CD4-positive, alpha-beta memory T cell (primary cell): ENCODE measurements around the gene DNMT3A. TPM values are rescaled to one million over a fixed set of nuclear protein-coding genes. Genes with fewer than 3 reads are reported as not detected.

ENCODE experiments used
- CTCF ChIA-PET: fragments of 350-600 bp; sonication (Branson Sonifier 250); formaldehyde crosslinking; loops from one replicate; lab custom pipeline; 2021; ENCODE audit warnings: inconsistent platforms; ENCODE audit not compliant: partially characterized antibody; lab: Charles Lee
- POLR2A ChIA-PET: fragments of 350-600 bp; sonication (Branson Sonifier 250); formaldehyde crosslinking; loops from one replicate; lab custom pipeline; 2021; ENCODE audit not compliant: partially characterized antibody; lab: Charles Lee
- DNase-seq, 5 donors: peaks; one replicate each; pipeline versions ENCODE4 v3.0.0 to v3.0.0-alpha.2; 2020 to 2022; ENCODE audit warnings: mixed read lengths in 1 of 5
- H3K27ac ChIP-seq: one replicate; pipeline ENCODE4 v1.7.0; 2013; ENCODE audit warnings: low read depth, low read length
- H3K27me3 ChIP-seq: 2 replicates; pipeline ENCODE4 v1.7.0; 2013; ENCODE audit warnings: mild to moderate bottlenecking, low read length, moderate library complexity; ENCODE audit not compliant: insufficient read depth
- H3K36me3 ChIP-seq: 2 replicates; pipeline ENCODE4 v1.7.0; 2013; ENCODE audit warnings: mild to moderate bottlenecking, low read length, moderate library complexity; ENCODE audit not compliant: insufficient read depth
- H3K4me1 ChIP-seq: 2 replicates; pipeline ENCODE4 v1.7.0; 2013; ENCODE audit warnings: mild to moderate bottlenecking, low read length, moderate library complexity; ENCODE audit not compliant: insufficient read depth
- H3K4me3 ChIP-seq, 2 donors: one replicate each; pipeline ENCODE4 v1.7.0; 2013; ENCODE audit warnings: low read length in 2 of 2, mild to moderate bottlenecking in 1 of 2
- H3K9me3 ChIP-seq, 2 donors: one replicate each; pipeline ENCODE4 v1.7.0; 2013; ENCODE audit warnings: low read length in 2 of 2, control low read depth in 1 of 2; ENCODE audit not compliant: control insufficient read depth in 1 of 2
- H3K27ac Mint-ChIP-seq, 7 donors: one replicate each; pipeline ENCODE4 v1.8.0; 2020 to 2021; ENCODE audit warnings: mixed read lengths in 7 of 7, mild to moderate bottlenecking in 6 of 7, inconsistent platforms in 3 of 7, moderate library complexity in 3 of 7
- H3K27me3 Mint-ChIP-seq, 2 donors: one replicate each; pipeline ENCODE4 v1.8.0; 2020 to 2021; ENCODE audit warnings: mixed read lengths in 2 of 2
- H3K36me3 Mint-ChIP-seq, 2 donors: one replicate each; pipeline ENCODE4 v1.8.0; 2020 to 2021; ENCODE audit warnings: mixed read lengths in 2 of 2, inconsistent platforms in 1 of 2, mild to moderate bottlenecking in 1 of 2
- H3K4me1 Mint-ChIP-seq, 4 donors: one replicate each; pipeline ENCODE4 v1.8.0; 2020 to 2021; ENCODE audit warnings: mixed read lengths in 4 of 4, mild to moderate bottlenecking in 1 of 4
- H3K4me3 Mint-ChIP-seq, 8 donors: one replicate each; pipeline ENCODE4 v1.8.0; 2020 to 2021; ENCODE audit warnings: mixed read lengths in 8 of 8, mild to moderate bottlenecking in 7 of 8, moderate library complexity in 6 of 8, inconsistent platforms in 3 of 8
- H3K9me3 Mint-ChIP-seq, 8 donors: one replicate each; pipeline ENCODE4 v1.8.0; 2020 to 2021; ENCODE audit warnings: mixed read lengths in 8 of 8, mild to moderate bottlenecking in 5 of 8, inconsistent platforms in 3 of 8, moderate library complexity in 1 of 8
- intact Hi-C: fragments of 100-400 bp; cut with micrococcal nuclease; formaldehyde crosslinking; loops from one replicate; pipeline ENCODE4 v1.15.1; 2023
- polyA plus RNA-seq, 2 donors: library from polyadenylated mRNA; unstranded; fragments of 300-500 nt; fragmentation: Illumina TruSeq; gene quantifications; one replicate each; pipeline ENCODE4 v1.2.3, GENCODE V29; 2021
- total RNA-seq, 2 experiments: library from RNA; stranded (reverse); gene quantifications; one replicate each; pipeline ENCODE4 v1.2.3, GENCODE V29; 2021

The DNMT3A gene
- total and polyA plus RNA-seq, 4 experiments from 2014 or later = 7.5 to 71.6 (median 38.4) TPM

DNA sequence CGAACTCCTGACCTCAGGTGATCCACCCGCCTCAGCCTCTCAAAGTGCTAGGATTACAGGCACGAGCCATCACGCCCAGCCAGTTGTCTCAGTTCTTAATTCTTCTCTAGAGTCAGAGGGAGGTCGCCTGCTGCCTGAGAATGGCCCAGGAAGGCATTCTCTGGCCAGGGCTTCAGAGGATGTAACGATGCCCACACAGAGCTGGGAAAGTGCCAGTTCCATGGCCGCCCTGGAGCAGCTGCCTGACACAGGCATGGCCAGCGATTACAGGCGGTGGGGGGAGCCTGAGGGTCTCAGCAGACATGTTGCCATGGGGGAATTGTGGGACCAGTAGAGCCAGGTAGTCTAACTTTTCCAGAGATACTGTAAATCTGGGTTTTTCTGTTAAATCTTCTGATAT lies 25.6 kb upstream of the DNMT3A start:
- Histone ChIP-seq H3K4me1 (peaks cover 5% of the 10 kb centered on the region), H3K27ac (no peak overlapping the region), H3K9me3 (no peaks in the 10 kb centered on the region), H3K27me3 (no peaks in the 10 kb centered on the region), H3K4me3 (no peak overlapping the region), H3K36me3 (no peaks in the 10 kb centered on the region)
- ChIA-PET CTCF (interaction anchor here (10.3 kb wide), 1 partner anchor 6 kb away, joined by 161 read pairs; no protein-coding TSS in a partner anchor), POLR2A (no interaction called here)
- Mint-ChIP-seq H3K27ac (no peak overlapping the region), H3K36me3 (peaks cover 0 to 3% of the 10 kb centered on the region in 2 donors), H3K4me3 (no peak overlapping the region), H3K9me3 (peaks cover 0 to 2% (median 0%) of the 10 kb centered on the region in 8 donors), H3K27me3 (no peaks in the 10 kb centered on the region), H3K4me1 (peaks cover 8 to 28% (median 12%) of the 10 kb centered on the region in 4 donors)
- intact Hi-C loops = loop anchor here (10.0 kb wide), 1 partner anchor 1848 kb away; the partner anchor contains the start of genes ATRAID, CAD and SLC5A6
- no peak for DNase-seq

DNA sequence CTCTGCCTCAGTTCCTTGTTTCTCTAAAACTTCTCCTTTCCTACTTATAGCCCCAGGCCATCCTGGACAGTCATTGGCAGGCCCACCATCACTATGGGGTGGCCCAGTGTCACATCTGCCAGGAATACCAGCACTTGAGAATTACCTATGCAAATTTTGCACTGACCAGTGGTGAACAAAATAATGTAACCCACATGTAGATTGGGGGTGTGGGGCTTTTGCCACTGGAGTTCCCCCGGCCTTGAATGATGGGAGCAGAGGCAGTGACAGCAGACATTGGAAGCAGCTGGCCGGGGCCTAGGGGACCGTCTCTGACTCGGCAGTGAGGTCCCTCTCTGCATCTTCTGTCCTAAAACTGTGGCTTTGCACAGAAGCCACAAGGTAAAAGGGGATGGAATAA lies 24.9 kb upstream of the DNMT3A start:
- DNase-seq = no peak
- Mint-ChIP-seq H3K4me1 (peaks cover 11 to 32% (median 15%) of the 10 kb centered on the region in 4 donors), H3K4me3 (peak overlapping the region in 1 of 8 donors; percentile 11), H3K27me3 (no peaks in the 10 kb centered on the region), H3K9me3 (peaks cover 0 to 2% (median 0%) of the 10 kb centered on the region in 8 donors), H3K27ac (peak overlapping the region in 1 of 7 donors; percentile 12), H3K36me3 (peaks cover 0 to 3% of the 10 kb centered on the region in 2 donors)
- CTCF ChIA-PET = interaction anchor here (10.3 kb wide), 1 partner anchor 7 kb away, joined by 161 read pairs; no protein-coding TSS in a partner anchor
- intact Hi-C loops = loop anchor here (10.0 kb wide), 1 partner anchor 1848 kb away; the partner anchor contains the start of genes ATRAID, CAD and SLC5A6
- POLR2A ChIA-PET = interaction anchor here (1.0 kb wide), 1 partner anchor 10 kb away, joined by 5 read pairs; no protein-coding TSS in a partner anchor
- H3K9me3 ChIP-seq = no peaks in the 10 kb centered on the region
- H3K27me3 ChIP-seq = no peaks in the 10 kb centered on the region
- no peak overlapping the region for H3K27ac ChIP-seq
- no peak overlapping the region for H3K4me3 ChIP-seq
- peaks cover 8% of the 10 kb centered on the region for H3K4me1 ChIP-seq
- no peaks in the 10 kb centered on the region for H3K36me3 ChIP-seq

DNA sequence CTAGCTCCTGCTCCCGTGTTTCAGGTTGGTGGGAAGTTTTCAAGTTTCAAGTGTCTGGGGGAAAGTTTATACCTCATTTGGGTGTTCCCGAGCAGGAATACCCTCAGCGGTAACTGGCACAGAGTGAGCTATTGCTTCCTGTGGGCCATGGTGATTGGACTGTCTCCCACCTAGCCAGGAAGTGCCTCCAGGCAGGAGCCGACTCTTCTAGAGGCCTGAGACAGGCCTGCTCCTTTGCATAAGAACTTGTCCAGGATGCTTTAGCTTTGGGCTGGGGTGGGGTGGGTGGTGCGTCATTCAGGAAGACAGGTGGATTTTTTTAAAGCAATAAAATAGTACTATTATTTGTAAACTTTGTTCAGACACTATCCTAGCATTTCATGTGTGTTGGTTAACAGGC lies 23.5 kb upstream of the DNMT3A start:
- intact Hi-C loops = loop anchor here (10.0 kb wide), 1 partner anchor 1850 kb away; the partner anchor contains the start of genes ATRAID, CAD and SLC5A6
- Histone ChIP-seq H3K4me3 (no peak overlapping the region), H3K36me3 (no peaks in the 10 kb centered on the region), H3K27me3 (no peaks in the 10 kb centered on the region), H3K27ac (no peak overlapping the region), H3K9me3 (no peaks in the 10 kb centered on the region), H3K4me1 (peaks cover 11% of the 10 kb centered on the region)
- H3K4me3 Mint-ChIP-seq = peak overlapping the region in 2 of 8 donors; percentile 31 to 44
- no peak for DNase-seq
- peaks cover 0 to 3% of the 10 kb centered on the region in 2 donors for H3K36me3 Mint-ChIP-seq
- ChIA-PET CTCF (interaction anchor here (1.1 to 10.3 kb wide), 3 partner anchors 8 to 92 kb away, joined by 4 to 161 read pairs (median 6); no protein-coding TSS in a partner anchor), POLR2A (interaction anchor here (1.1 kb wide), 2 partner anchors 50 to 88 kb away, joined by 4 to 5 read pairs; no protein-coding TSS in a partner anchor)
- H3K27ac Mint-ChIP-seq = peak overlapping the region in 2 of 7 donors; percentile 72 to 80
- H3K4me1 Mint-ChIP-seq = peaks cover 11 to 37% (median 15%) of the 10 kb centered on the region in 4 donors
- peaks cover 0 to 2% (median 0%) of the 10 kb centered on the region in 8 donors for H3K9me3 Mint-ChIP-seq
- H3K27me3 Mint-ChIP-seq = no peaks in the 10 kb centered on the region

DNA sequence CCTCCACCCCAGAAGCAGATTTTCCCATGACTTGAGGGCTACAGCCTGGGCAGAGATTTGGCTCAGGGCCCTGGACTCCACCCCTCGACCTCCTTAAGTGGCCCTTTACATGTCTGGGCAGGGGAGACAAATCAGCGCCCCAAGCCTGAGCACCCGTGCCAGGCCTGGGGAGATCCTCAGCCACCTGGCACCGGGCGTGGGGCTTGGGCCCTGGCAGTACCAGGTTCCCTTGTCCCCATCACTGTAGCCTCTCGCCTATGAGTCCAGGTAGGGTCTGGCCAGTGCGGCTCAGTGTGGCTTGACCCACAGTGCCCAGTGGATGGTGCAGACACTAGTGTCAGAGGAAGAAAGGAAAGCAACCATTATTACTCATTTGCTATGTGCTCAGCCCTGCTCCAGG lies 22.0 kb upstream of the DNMT3A start:
- peaks cover 0 to 3% of the 10 kb centered on the region in 2 donors for H3K36me3 Mint-ChIP-seq
- no peaks in the 10 kb centered on the region for H3K27me3 Mint-ChIP-seq
- ChIA-PET CTCF (interaction anchor here (2.1 to 10.3 kb wide), 4 partner anchors 10 to 86 kb away, joined by 17 to 161 read pairs (median 40); no protein-coding TSS in a partner anchor), POLR2A (interaction anchor here (2.3 to 2.9 kb wide), 2 partner anchors 13 to 21 kb away, joined by 19 to 54 read pairs; partner anchors contain the start of gene DNMT3A)
- H3K9me3 Mint-ChIP-seq = no peaks in the 10 kb centered on the region
- no peaks in the 10 kb centered on the region for H3K36me3 ChIP-seq
- H3K27ac ChIP-seq = no peak overlapping the region
- peak overlapping the region; percentile 20 to 59 (median 44) for H3K4me3 Mint-ChIP-seq
- peaks cover 11% of the 10 kb centered on the region for H3K4me1 ChIP-seq
- H3K4me3 ChIP-seq = no peak overlapping the region
- no peaks in the 10 kb centered on the region for H3K27me3 ChIP-seq
- peak overlapping the region in 2 of 7 donors; percentile 22 to 72 for H3K27ac Mint-ChIP-seq
- H3K4me1 Mint-ChIP-seq = peaks cover 9 to 37% (median 14%) of the 10 kb centered on the region in 4 donors
- no peaks in the 10 kb centered on the region for H3K9me3 ChIP-seq
- no peak for DNase-seq
- intact Hi-C loops = loop anchor here (10.0 kb wide), 1 partner anchor 1851 kb away; the partner anchor contains the start of genes ATRAID, CAD and SLC5A6

DNA sequence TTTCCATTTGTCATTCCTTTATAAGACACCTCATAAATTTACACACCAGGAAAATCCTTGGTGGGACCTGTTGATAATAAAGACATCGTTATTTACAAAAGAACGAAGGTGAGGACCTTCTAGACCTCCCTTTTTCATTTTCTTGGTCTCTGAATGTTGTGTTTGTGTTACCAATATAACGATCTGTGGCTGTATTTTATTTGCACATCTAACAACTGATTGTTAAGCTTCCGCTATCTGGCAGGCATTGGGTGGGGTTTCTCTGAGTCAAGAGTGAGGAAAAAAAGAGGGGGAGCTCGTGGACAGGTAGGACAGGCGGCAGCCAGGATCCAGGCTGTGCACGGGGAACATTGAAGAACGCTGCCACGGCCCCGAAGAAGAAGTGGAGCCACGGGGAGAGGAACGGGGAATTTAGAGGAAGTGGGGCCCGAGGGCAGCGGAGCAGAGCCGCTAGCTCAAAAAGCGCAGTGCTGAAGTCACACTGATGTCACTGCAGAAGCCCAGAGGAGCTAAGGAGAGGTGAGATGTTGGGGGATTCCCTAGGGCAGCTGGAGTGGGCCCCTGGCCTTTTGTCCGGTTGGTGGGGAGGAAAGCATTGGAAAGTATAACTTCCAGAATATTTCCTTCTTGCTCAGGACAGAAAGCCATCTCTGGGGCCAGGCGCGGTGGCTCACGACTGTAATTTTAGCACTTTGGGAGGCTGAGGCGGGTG lies 20.9 kb upstream of the DNMT3A start:
- Histone ChIP-seq H3K27me3 (no peaks in the 10 kb centered on the region), H3K4me3 (peak overlapping the region; percentile 67 to 70), H3K36me3 (no peaks in the 10 kb centered on the region), H3K9me3 (no peaks in the 10 kb centered on the region), H3K4me1 (peaks cover 11% of the 10 kb centered on the region), H3K27ac (peak overlapping the region; percentile 69)
- Mint-ChIP-seq H3K9me3 (no peaks in the 10 kb centered on the region), H3K4me3 (peak overlapping the region; percentile 88 to 94 (median 91)), H3K27me3 (no peaks in the 10 kb centered on the region), H3K36me3 (peaks cover 0 to 3% of the 10 kb centered on the region in 2 donors), H3K27ac (peak overlapping the region; percentile 78 to 97 (median 91)), H3K4me1 (peaks cover 9 to 37% (median 14%) of the 10 kb centered on the region in 4 donors)
- intact Hi-C loops = loop anchor here (1.0 to 10.0 kb wide), 5 partner anchors 14 to 1852 kb away; partner anchors contain the start of genes ATRAID, CAD and SLC5A6
- DNase-seq = peak; percentile 53 to 78 (median 61)
- ChIA-PET CTCF (interaction anchor here (0.6 to 10.3 kb wide), 42 partner anchors 9 to 516 kb away, joined by 3 to 161 read pairs (median 5); partner anchors contain the start of genes ASXL2 and DNMT3A), POLR2A (interaction anchor here (0.6 to 2.9 kb wide), 30 partner anchors 10 to 882 kb away, joined by 3 to 54 read pairs (median 6); partner anchors contain the start of genes ASXL2, CENPO, DNMT3A and HADHA)

DNA sequence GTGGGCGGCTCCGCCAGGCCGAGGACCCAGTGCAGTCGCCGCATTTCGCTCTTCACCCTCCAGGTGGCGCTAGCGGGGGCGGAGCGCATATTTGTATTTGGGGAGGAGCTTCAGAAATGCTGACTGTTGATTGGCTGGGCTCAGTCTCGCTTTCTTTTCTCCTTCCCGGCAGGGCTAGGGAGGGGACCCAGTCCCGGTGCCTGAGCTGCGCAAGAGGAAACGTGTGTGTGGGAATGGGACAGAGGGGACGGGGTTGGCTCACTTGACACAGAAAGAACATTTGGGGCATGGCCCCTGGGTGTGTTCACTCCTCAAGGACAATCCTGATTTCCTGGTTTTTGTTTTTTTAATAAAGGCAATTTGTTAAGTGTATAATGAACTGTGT lies 20.3 kb upstream of the DNMT3A start:
- ChIA-PET CTCF (interaction anchor here (0.6 to 10.3 kb wide), 42 partner anchors 9 to 516 kb away, joined by 3 to 161 read pairs (median 5); partner anchors contain the start of genes ASXL2 and DNMT3A), POLR2A (interaction anchor here (0.6 to 2.9 kb wide), 32 partner anchors 11 to 882 kb away, joined by 3 to 54 read pairs (median 4); partner anchors contain the start of genes ASXL2, CENPO, DNMT3A and HADHA)
- H3K9me3 Mint-ChIP-seq = no peaks in the 10 kb centered on the region
- intact Hi-C loops = loop anchor here (1.0 to 10.0 kb wide), 5 partner anchors 14 to 1853 kb away; partner anchors contain the start of genes ATRAID, CAD and SLC5A6
- H3K9me3 ChIP-seq = no peaks in the 10 kb centered on the region
- peak overlapping the region; percentile 67 to 70 for H3K4me3 ChIP-seq
- H3K36me3 ChIP-seq = no peaks in the 10 kb centered on the region
- peak overlapping the region; percentile 69 for H3K27ac ChIP-seq
- peak overlapping the region; percentile 88 to 94 (median 91) for H3K4me3 Mint-ChIP-seq
- H3K36me3 Mint-ChIP-seq = peaks cover 0 to 3% of the 10 kb centered on the region in 2 donors
- H3K4me1 ChIP-seq = peaks cover 11% of the 10 kb centered on the region
- peak; percentile 90 to 95 (median 93) for DNase-seq
- peaks cover 9 to 37% (median 14%) of the 10 kb centered on the region in 4 donors for H3K4me1 Mint-ChIP-seq
- H3K27me3 ChIP-seq = no peaks in the 10 kb centered on the region
- peak overlapping the region; percentile 78 to 97 (median 91) for H3K27ac Mint-ChIP-seq
- no peaks in the 10 kb centered on the region for H3K27me3 Mint-ChIP-seq
